ENCODE measurements around the gene MYO18A.
"Not testable (repeated sequence)": the region's sequence is repeated elsewhere in the genome, so short reads cannot be mapped to it uniquely, and the experiment has no call there.

Gene MYO18A

DNA sequence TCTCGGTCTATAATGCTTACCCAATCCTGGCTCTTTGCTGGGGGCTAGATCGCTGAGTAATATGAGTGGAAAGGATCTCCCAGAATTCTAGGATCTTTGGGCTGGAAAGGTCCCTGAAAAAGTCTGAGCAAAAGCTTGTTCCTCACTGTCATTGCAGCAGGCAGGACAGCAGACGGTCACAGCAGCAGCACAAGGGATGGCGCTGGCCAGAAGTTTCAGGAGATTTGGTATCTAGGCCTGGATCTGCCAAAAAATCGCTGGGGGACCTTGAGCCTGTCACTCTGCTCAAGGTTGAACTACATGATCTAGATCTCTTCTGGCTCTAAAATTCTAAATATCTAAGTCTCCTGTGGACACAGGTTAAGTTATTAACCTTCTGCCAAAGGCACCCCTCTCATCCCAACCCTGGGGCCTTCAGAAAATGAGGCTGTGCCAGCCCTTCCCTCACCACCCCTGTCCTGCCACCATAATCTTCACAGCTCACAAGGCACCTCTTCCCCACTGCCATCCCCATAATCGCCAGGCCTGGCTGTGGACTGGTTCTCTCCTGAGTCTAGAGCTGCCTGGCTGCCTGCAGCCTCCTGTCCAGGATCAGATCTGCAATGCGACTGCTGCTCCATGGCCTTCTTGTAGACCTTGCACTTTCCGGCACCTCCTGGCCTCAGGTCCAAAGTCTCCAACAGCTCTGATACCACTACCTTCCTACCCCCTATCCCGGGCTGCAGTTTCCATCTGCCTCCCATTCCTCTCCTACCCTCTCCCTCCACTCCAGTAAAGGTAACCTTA lies 10.2 kb downstream of the MYO18A start:
- H3K27ac ChIP-seq = no peak overlapping the region
- no peak for TF ChIP-seq ZFX (IDR thresholded peaks at IDR 0.05; ENCODE audit: borderline replicate concordance)

- not testable (repeated sequence) for H3K27ac ChIP-seq
Measured at GRCh38 chr17:29168759-29169126, 11.5 kb downstream of the MYO18A start.

DNA sequence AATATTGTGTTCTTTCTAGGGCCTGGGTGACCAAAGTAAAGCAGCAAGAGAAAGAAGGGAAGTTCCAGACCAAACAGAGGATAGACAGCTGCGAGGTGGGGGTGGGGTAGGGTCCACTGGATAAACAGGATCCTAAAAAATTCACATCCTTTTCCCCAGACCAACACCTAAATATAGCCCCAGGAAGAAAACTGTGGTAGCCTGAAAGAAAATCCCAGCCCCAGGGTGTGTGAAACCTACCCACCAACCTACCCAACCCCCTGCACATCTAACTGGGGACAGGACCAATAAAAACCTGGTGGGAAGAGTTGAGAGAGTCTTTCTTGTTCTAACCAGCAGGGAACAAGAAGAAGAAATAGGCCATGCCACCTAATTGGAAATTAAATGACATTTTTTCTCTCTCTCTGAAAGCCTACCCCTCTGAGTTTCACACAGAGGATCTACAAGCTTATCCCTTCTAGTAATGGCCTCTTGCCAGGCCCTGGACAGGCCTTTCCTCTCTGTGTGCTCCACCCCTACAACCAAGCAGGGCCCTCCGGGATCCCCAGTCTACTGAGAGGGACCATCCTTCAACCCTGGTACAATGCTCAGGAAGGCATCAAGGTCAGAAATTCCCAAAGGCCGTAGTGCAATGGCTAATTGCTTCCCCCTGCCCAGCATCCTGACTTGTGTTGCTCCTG lies 12.0 kb downstream of the MYO18A start:
- no peak overlapping the region for H3K27ac ChIP-seq
- TF ChIP-seq, protein P1, sequence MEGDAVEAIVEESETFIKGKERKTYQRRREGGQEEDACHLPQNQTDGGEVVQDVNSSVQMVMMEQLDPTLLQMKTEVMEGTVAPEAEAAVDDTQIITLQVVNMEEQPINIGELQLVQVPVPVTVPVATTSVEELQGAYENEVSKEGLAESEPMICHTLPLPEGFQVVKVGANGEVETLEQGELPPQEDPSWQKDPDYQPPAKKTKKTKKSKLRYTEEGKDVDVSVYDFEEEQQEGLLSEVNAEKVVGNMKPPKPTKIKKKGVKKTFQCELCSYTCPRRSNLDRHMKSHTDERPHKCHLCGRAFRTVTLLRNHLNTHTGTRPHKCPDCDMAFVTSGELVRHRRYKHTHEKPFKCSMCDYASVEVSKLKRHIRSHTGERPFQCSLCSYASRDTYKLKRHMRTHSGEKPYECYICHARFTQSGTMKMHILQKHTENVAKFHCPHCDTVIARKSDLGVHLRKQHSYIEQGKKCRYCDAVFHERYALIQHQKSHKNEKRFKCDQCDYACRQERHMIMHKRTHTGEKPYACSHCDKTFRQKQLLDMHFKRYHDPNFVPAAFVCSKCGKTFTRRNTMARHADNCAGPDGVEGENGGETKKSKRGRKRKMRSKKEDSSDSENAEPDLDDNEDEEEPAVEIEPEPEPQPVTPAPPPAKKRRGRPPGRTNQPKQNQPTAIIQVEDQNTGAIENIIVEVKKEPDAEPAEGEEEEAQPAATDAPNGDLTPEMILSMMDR (IDR thresholded peaks at IDR 0.05) = no peak
- TF ChIP-seq ZFX (IDR thresholded peaks at IDR 0.05; ENCODE audit: borderline replicate concordance) = no peak

DNA sequence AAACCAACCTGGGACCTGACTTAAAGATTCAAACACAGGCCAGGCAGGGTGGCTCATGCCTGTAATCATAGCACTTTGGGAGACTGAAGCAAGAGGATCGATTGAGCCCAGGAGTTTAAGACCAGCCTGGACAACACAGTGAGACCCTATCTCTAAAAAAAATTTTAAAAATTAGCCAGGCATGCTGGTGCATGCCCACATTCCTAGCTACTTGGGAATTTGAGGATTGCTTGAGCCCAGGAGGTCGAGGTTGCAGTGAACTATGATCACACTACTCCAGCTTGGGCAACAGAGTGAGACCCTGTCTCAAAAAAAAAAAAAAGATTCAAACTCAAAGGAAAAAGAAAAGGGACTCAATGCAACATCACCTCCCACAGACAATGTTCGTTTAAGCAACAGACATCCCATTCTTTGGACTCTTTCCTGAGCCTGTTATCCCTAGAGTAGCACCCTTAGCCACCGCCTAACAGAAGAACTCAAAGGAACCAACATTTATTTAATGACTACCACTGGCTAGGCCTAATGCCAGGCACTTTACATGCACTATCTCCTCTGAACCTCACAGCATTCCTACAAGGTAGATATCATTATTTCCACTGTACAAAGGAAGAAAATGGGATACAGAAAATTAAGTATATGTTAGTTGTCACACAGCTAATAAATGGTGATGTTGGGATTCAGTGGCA lies 12.7 kb downstream of the MYO18A start:
- TF ChIP-seq, protein P1 (IDR thresholded peaks at IDR 0.05) = no peak
- no peak for TF ChIP-seq ZFX (IDR thresholded peaks at IDR 0.05; ENCODE audit: borderline replicate concordance)
- no peak overlapping the region for H3K27ac ChIP-seq

DNA sequence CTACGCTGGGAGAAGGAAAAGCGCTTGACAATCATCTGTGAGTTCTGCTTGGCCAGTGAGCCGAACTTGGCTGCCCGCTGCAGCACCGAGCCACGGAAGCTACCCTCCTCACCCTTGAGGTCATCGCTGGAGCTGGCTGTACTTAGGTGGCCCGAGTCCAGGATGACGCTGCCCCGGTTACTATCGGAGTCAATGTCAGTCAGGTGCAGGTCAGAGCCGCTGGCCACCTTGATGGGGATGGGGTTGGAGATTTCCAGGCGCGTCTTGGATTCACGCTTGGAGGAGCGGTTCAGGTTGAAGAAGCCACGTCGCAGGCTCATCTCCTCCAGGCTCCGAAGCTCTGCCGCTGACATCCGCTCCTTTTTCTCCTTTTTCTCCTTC lies 13.7 kb downstream of the MYO18A start:
- no peak overlapping the region for H3K27ac ChIP-seq
- no peak for TF ChIP-seq ZFX (IDR thresholded peaks at IDR 0.05; ENCODE audit: borderline replicate concordance)
- TF ChIP-seq, protein P1 (IDR thresholded peaks at IDR 0.05) = no peak

DNA sequence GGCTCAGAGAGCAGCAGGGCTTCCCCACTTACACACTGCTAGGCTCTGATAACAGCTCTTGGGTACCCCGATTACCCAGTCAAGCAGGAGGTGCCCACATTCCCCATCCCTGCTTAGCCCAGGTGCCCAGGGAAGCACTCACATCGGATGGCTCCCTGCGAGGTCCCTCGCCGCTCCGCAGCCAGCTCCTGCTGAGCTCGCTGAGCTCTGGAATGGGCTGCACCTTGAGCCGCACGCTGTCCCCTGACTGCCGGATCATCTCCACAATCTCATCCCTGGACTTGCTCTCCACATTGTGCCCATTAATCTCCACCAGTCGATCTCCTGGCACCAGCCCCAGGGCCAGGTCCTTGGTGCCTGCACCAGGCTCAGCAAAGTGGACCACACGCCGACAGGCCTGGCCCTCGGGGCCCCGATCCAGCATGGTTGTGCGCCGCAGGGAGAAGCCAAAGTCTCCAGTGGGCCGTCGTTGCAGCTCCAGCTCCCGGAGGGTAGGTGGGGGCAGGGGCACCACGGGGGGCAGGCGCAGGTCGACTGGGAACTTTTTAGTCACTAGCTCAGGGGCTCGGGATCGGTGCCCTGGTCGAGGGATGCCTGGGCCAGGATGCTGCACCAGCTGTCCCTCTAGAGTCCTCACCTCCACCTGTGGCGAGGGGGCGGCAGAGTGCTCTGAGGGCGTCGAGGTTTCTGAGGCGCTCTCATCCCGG lies 14.2 kb downstream of the MYO18A start:
- no peak overlapping the region for H3K27ac ChIP-seq
- no peak for TF ChIP-seq ZFX (IDR thresholded peaks at IDR 0.05; ENCODE audit: borderline replicate concordance)
- TF ChIP-seq, protein P1 (IDR thresholded peaks at IDR 0.05) = no peak

- H3K27ac ChIP-seq = no peak overlapping the region
- TF ChIP-seq ZFX (IDR thresholded peaks at IDR 0.05; ENCODE audit: borderline replicate concordance) = no peak
- TF ChIP-seq, protein P1 (IDR thresholded peaks at IDR 0.05) = no peak
Measured at GRCh38 chr17:29165261-29165660, 14.9 kb downstream of the MYO18A start.

DNA sequence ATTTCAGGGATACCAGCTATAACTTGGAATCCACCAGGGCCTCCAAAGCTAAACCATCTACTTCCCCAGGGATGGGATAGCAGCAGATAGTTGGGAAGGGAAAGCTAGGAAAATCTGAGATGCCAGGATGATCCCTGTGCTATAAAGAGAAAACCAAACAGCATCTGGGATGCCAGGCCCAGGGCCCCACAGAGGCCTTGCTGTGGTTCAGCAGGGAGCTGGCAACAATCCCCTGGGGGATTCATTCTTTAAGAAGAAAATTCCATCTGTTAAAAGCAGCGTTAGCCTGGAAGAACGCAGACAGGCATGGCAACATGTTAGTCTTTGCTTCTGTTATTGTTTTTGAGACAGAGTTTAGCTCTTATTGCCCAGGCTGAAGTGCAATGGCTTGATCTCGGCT lies 16.6 kb downstream of the MYO18A start:
- no peak for TF ChIP-seq ZFX (IDR thresholded peaks at IDR 0.05; ENCODE audit: borderline replicate concordance)
- TF ChIP-seq, protein P1 (IDR thresholded peaks at IDR 0.05) = no peak
- no peak overlapping the region for H3K27ac ChIP-seq

Data from 22Rv1 (cell line).